Large intestine (tissue), 3 donors: ENCODE results near the gene MPDZ. TPM values are rescaled to one million over a fixed set of nuclear protein-coding genes. Genes with fewer than 3 reads are reported as not detected.

ENCODE experiments used
- DNase-seq, 2 donors: peaks; one replicate each; pipeline versions ENCODE4 v3.0.0 to v3.0.0-alpha.2; 2013
- H3K27ac ChIP-seq: one replicate; pipeline ENCODE4 v1.5.1; 2013; ENCODE audit warnings: low read length
- H3K27me3 ChIP-seq: 2 replicates; pipeline ENCODE4 v1.6.1; 2013; ENCODE audit warnings: low read length; ENCODE audit not compliant: control insufficient read depth, insufficient read depth
- H3K36me3 ChIP-seq: 2 replicates; pipeline ENCODE4 v1.6.1; 2013; ENCODE audit warnings: low read length; ENCODE audit not compliant: control insufficient read depth, insufficient read depth
- H3K4me1 ChIP-seq: one replicate; pipeline ENCODE4 v1.6.1; 2013; ENCODE audit warnings: low read length; ENCODE audit not compliant: control insufficient read depth, insufficient read depth
- H3K4me3 ChIP-seq: one replicate; pipeline ENCODE4 v1.5.1; 2013; ENCODE audit warnings: low read length
- H3K9me3 ChIP-seq: one replicate; pipeline ENCODE4 v1.6.1; 2013; ENCODE audit warnings: mild to moderate bottlenecking, low read depth, low read length, moderate library complexity; ENCODE audit not compliant: control insufficient read depth
- WGBS: methylation state at CpG from one replicate; pipeline ENCODE4 v1.1.5; 2013; ENCODE audit warnings: low lambda C conversion rate; ENCODE audit not compliant: insufficient coverage; 5-methylcytosine and 5-hydroxymethylcytosine counted together
- polyA plus RNA-seq: library from polyadenylated mRNA; unstranded; fragments of 120-200 nt; gene quantifications from one replicate; pipeline ENCODE4 v1.2.1, GENCODE V29; 2013

MPDZ gene
- polyA plus RNA-seq, 1 donor = 51.0 TPM

DNA sequence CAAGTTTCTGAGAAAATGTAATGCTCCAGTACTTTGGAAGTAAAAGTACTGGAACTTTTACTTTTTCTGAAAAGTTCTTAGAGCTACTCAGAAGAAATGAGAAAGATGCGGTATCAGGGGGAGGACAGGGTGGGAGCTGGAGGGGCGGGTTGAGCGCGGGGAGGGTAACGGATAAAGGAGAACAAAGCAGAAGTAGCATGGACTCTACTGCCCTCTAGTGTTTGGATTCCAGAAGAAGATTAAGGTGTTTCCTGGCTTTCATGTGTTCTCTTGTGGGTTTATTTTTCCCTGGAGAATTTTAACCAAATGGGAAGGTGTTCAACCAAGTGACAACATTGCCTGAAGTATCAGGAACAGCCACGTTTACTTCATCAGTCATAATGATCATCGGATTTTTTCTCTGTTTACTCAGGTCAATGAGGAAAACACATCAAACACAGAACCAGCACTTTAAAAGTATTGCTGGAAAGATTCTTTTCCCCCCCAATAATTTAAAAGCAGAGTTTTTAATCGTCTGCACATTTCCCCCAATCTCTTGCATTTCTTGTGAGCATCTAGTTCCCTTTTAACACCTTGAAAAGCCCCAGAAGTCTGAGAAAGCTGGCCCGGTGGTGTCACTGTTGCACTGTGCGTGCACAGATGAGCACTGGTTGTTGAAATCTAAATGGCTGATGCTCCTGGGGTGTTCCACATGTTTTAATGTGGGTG is 190.6 kb downstream of the MPDZ start:
- Histone ChIP-seq H3K9me3 (no peaks in the 10 kb centered on the region), H3K36me3 (no peaks in the 10 kb centered on the region), H3K27ac (no peak overlapping the region), H3K27me3 (no peaks in the 10 kb centered on the region), H3K4me1 (no peaks in the 10 kb centered on the region), H3K4me3 (no peak overlapping the region)
- DNase-seq = peak; percentile 18 to 22
- WGBS = 0% methylated on average over 1 of the region's 10 CpGs

DNA sequence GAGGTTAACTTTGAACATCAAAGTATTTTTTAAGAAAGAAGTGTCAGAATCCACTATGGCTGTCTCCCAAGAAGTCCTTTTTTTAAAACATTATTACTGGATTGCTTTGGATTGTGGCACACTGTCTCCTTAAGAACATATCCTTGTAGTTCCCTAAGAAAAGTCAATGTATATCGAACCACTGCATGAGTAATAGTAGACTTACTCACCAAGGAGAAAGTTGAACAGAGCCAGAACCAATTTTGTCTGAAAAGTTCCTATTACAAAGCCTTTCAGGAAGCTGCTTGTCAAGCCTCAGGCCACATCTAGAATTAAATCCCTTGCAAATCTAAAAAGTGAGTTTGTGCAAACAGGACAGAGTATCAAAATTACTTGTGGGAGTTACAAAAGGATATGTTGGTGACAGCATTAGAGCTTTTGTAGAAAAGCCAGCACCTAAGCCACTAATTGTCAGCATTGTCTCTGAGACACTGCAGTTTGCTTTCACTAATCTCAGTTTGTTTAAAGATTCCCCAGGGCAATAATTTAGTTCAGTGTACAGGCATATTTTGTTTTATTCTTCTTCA is 195.4 kb downstream of the MPDZ start:
- no peak overlapping the region for H3K27ac ChIP-seq
- H3K4me1 ChIP-seq = no peaks in the 10 kb centered on the region
- H3K27me3 ChIP-seq = no peaks in the 10 kb centered on the region
- H3K4me3 ChIP-seq = no peak overlapping the region
- no CpG with 5 or more reads among the region's 1 CpG for WGBS
- DNase-seq = no peak
- no peaks in the 10 kb centered on the region for H3K36me3 ChIP-seq
- H3K9me3 ChIP-seq = no peaks in the 10 kb centered on the region

GRCh38 chr9:13083366-13083765 is 196.1 kb downstream of the MPDZ start:
- H3K4me3 ChIP-seq = no peak overlapping the region
- no peak for DNase-seq
- no peak overlapping the region for H3K27ac ChIP-seq
- no peaks in the 10 kb centered on the region for H3K9me3 ChIP-seq
- H3K27me3 ChIP-seq = no peaks in the 10 kb centered on the region
- 100% methylated on average over 1 of the region's 2 CpGs for WGBS
- H3K36me3 ChIP-seq = no peaks in the 10 kb centered on the region
- no peaks in the 10 kb centered on the region for H3K4me1 ChIP-seq

DNA sequence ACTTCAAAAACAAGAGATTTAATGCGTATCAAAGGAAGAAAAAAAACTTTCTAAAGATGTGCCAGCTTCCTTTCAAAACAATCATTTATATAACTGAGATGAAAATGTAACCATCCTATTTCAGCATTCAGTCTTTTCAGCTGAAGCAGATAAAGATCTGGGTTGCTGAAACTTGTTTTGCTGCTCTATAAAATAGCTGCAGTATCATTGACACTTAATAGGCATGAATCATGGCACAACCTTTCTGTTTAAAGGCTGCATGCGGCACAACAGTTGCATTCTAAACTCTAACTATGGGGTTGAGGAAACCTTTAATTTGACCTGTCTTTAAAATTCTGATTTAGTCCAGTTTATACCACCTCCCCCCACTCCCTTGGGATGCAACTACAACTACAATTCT is 196.7 kb downstream of the MPDZ start:
- no peak for DNase-seq
- Histone ChIP-seq H3K4me1 (no peaks in the 10 kb centered on the region), H3K9me3 (no peaks in the 10 kb centered on the region), H3K36me3 (no peaks in the 10 kb centered on the region), H3K4me3 (no peak overlapping the region), H3K27me3 (no peaks in the 10 kb centered on the region), H3K27ac (no peak overlapping the region)
- 57% methylated on average over 1 of the region's 2 CpGs for WGBS

- 80% methylated on average over 1 of the region's 1 CpG for WGBS
- H3K4me3 ChIP-seq = no peak overlapping the region
- H3K9me3 ChIP-seq = no peaks in the 10 kb centered on the region
These were observed 201.3 kb downstream of the MPDZ start for GRCh38 chr9:13078164-13078563.

GRCh38 chr9:13076616-13077015 is 202.9 kb downstream of the MPDZ start:
- Histone ChIP-seq H3K36me3 (no peaks in the 10 kb centered on the region), H3K27ac (no peak overlapping the region), H3K4me1 (no peaks in the 10 kb centered on the region), H3K4me3 (no peak overlapping the region), H3K27me3 (no peaks in the 10 kb centered on the region), H3K9me3 (no peaks in the 10 kb centered on the region)
- DNase-seq = no peak

More at GRCh38 chr9:13078164-13078563, 201.3 kb downstream of the MPDZ start:
- Histone ChIP-seq H3K36me3 (no peaks in the 10 kb centered on the region), H3K4me1 (no peaks in the 10 kb centered on the region), H3K27me3 (no peaks in the 10 kb centered on the region), H3K27ac (no peak overlapping the region)
- no peak for DNase-seq

DNA sequence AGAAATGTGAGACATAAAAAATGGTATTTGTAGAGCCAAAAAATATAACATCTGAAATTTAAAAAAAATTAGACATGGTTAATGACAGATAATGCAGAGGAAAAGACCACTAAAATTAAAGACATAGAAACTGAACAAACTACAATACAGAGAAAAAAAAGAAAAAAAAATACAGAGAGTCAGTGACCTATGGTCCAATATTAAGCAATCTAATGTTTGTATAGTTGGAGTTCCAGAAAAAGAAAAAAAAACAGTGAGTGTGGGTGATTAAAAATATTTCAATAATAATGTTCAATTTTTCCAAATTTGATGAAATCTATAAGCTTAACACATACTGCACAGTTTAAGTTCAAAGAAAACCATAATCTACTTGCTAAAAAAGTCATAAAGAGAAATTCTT is 207.6 kb downstream of the MPDZ start:
- Histone ChIP-seq H3K9me3 (no peaks in the 10 kb centered on the region), H3K4me1 (no peaks in the 10 kb centered on the region), H3K4me3 (no peak overlapping the region), H3K27ac (no peak overlapping the region), H3K36me3 (no peaks in the 10 kb centered on the region), H3K27me3 (no peaks in the 10 kb centered on the region)
- no peak for DNase-seq

- Histone ChIP-seq H3K9me3 (no peaks in the 10 kb centered on the region), H3K36me3 (no peaks in the 10 kb centered on the region), H3K27me3 (no peaks in the 10 kb centered on the region), H3K4me1 (no peaks in the 10 kb centered on the region), H3K27ac (no peak overlapping the region), H3K4me3 (no peak overlapping the region)
- no peak for DNase-seq
- WGBS = 91% methylated on average over 7 of the region's 12 CpGs
These were observed 208.6 kb downstream of the MPDZ start for GRCh38 chr9:13070612-13071595.

DNA sequence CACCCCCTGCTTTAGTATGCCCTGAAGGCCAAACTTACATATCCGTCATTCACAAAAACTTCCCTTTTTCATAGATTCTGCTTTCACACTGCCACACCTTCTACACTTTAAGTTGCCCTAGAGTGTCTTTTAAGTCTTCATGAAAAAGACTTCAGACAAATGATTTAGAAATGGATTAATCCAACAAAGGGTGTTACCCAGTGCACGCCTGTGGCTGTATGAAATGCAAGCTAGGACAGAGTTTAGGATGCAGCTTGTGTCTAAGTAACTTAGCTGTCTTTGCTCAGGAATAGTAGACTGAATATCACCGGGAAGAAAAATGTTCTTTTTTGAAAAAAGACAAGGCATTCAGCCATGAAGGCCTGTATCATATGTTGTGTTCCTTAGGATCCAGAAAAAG is 210.0 kb downstream of the MPDZ start:
- 94% methylated on average over 2 of the region's 3 CpGs for WGBS
- Histone ChIP-seq H3K27ac (no peak overlapping the region), H3K36me3 (no peaks in the 10 kb centered on the region), H3K4me3 (no peak overlapping the region), H3K4me1 (no peaks in the 10 kb centered on the region), H3K9me3 (no peaks in the 10 kb centered on the region), H3K27me3 (no peaks in the 10 kb centered on the region)
- DNase-seq = no peak

GRCh38 chr9:13064676-13065075 is 214.8 kb downstream of the MPDZ start:
- no peaks in the 10 kb centered on the region for H3K27me3 ChIP-seq
- no peaks in the 10 kb centered on the region for H3K4me1 ChIP-seq
- WGBS = no CpG with 5 or more reads among the region's 1 CpG
- no peak overlapping the region for H3K27ac ChIP-seq
- DNase-seq = no peak
- H3K4me3 ChIP-seq = no peak overlapping the region
- H3K36me3 ChIP-seq = no peaks in the 10 kb centered on the region
- no peaks in the 10 kb centered on the region for H3K9me3 ChIP-seq
